ENCODE results near the gene EME2. TPM values are rescaled to one million over a fixed set of nuclear protein-coding genes. Genes with fewer than 3 reads are reported as not detected.

EME2 gene
- total and polyA plus RNA-seq, 11 donors: 3.4 to 12.9 (median 6.0) TPM

GRCh38 chr16:1764971-1765370 is 7.6 kb upstream of the EME2 start:
- TF ChIP-seq POLR2A (IDR thresholded peaks at IDR 0.05): no peak
- no peak for TF ChIP-seq CTCF (IDR thresholded peaks at IDR 0.05)
- intact Hi-C loops (cut with DNase I): no loop called here
- no peak for ATAC-seq
- DNase-seq: no peak
- Histone ChIP-seq H3K27ac (no peak overlapping the region), H3K4me3 (no peak overlapping the region), H3K27me3 (no peaks in the 10 kb centered on the region), H3K4me1 (peaks cover 0 to 5% (median 2%) of the 10 kb centered on the region in 12 donors), H3K9me3 (no peaks in the 10 kb centered on the region), H3K36me3 (peaks cover 0 to 95% (median 82%) of the 10 kb centered on the region in 9 donors)
- WGBS, 4 donors: 93 to 94% (median 93%) methylated on average over 12 to 21 of the region's 21 CpGs

GRCh38 chr16:1765826-1766225 is 6.8 kb upstream of the EME2 start:
- 91 to 99% (median 94%) methylated on average over 10 to 22 of the region's 22 CpGs for WGBS, 4 donors
- no peaks in the 10 kb centered on the region for H3K27me3 ChIP-seq
- H3K36me3 ChIP-seq: peaks cover 0 to 87% (median 74%) of the 10 kb centered on the region in 9 donors
- no peak overlapping the region for H3K4me3 ChIP-seq
- no peak for TF ChIP-seq POLR2A (IDR thresholded peaks at IDR 0.05)
- TF ChIP-seq CTCF (IDR thresholded peaks at IDR 0.05): no peak
- ATAC-seq: no peak
- peaks cover 2 to 14% (median 11%) of the 10 kb centered on the region in 12 donors for H3K4me1 ChIP-seq
- no peak overlapping the region for H3K27ac ChIP-seq
- DNase-seq: no peak
- intact Hi-C loops (cut with DNase I): no loop called here
- H3K9me3 ChIP-seq: no peaks in the 10 kb centered on the region

- Histone ChIP-seq H3K4me3 (no peak overlapping the region), H3K27ac (no peak overlapping the region), H3K9me3 (no peaks in the 10 kb centered on the region), H3K27me3 (no peaks in the 10 kb centered on the region), H3K36me3 (peaks cover 0 to 83% (median 70%) of the 10 kb centered on the region in 9 donors), H3K4me1 (peaks cover 2 to 15% (median 11%) of the 10 kb centered on the region in 12 donors)
- 93 to 94% (median 93%) methylated on average over 13 to 19 of the region's 19 CpGs for WGBS, 4 donors
- ATAC-seq: no peak
- intact Hi-C loops (cut with DNase I): no loop called here
- DNase-seq: no peak
- TF ChIP-seq POLR2A (IDR thresholded peaks at IDR 0.05): no peak
- TF ChIP-seq CTCF (IDR thresholded peaks at IDR 0.05): no peak
Measured at GRCh38 chr16:1766231-1766630, 6.4 kb upstream of the EME2 start.

GRCh38 chr16:1766701-1767100 is 5.9 kb upstream of the EME2 start:
- no peaks in the 10 kb centered on the region for H3K27me3 ChIP-seq
- peaks cover 0 to 78% (median 68%) of the 10 kb centered on the region in 9 donors for H3K36me3 ChIP-seq
- H3K27ac ChIP-seq: no peak overlapping the region
- ATAC-seq: no peak
- 91 to 94% (median 92%) methylated on average over 3 to 18 of the region's 18 CpGs; no CpG with 5 or more reads in 1 of the 4 donors for WGBS, 4 donors
- no peak for DNase-seq
- H3K4me1 ChIP-seq: peaks cover 2 to 17% (median 12%) of the 10 kb centered on the region in 12 donors
- no peaks in the 10 kb centered on the region for H3K9me3 ChIP-seq
- intact Hi-C loops (cut with DNase I): no loop called here
- TF ChIP-seq POLR2A (IDR thresholded peaks at IDR 0.05): no peak
- TF ChIP-seq CTCF (IDR thresholded peaks at IDR 0.05): no peak
- H3K4me3 ChIP-seq: no peak overlapping the region

Data from heart left ventricle (tissue), 16 donors.